GM12878 (cell line): ENCODE data around the gene FAF1. TPM values are rescaled to one million over a fixed set of nuclear protein-coding genes. Genes with fewer than 3 reads are reported as not detected.
A peak's percentile ranks its signal among the peaks of the same experiment; 100 is the strongest.

ENCODE experiments used
- ATAC-seq: fragments of 200-7000 bp; cut with Tn5 transposase; 3 replicates; pipeline ENCODE4 v1.9.1; 2020; ENCODE audit warnings: mild to moderate bottlenecking, moderate library complexity
- BruUV-seq: library from RNA; stranded (reverse); fragments of 400-500 nt; replicated peaks from 2 replicates; lab custom pipeline; 2021; lab: Mats Ljungman, UMichigan
- CTCF ChIA-PET: fragments of 300-600 bp; sonication (Branson Sonifier 250); formaldehyde crosslinking; extraction: SDS; loops from one replicate; lab custom pipeline; 2021; ENCODE audit warnings: inconsistent platforms; lab: Yijun Ruan, JAX
- POLR2A ChIA-PET: fragments of 350-600 bp; formaldehyde crosslinking; extraction: SDS; loops from one replicate; lab custom pipeline; 2021; ENCODE audit warnings: inconsistent platforms; lab: Charles Lee
- RAD21 ChIA-PET: fragments of 300-600 bp; sonication (Branson Sonifier 250); formaldehyde crosslinking; loops from one replicate; lab custom pipeline; 2023; ENCODE audit warnings: antibody characterized with exemption; ENCODE audit not compliant: unreplicated experiment; lab: Charles Lee
- SMC1A ChIA-PET: fragments of 300-600 bp; sonication (Branson Sonifier 250); formaldehyde crosslinking; loops from one replicate; lab custom pipeline; 2023; ENCODE audit not compliant: unreplicated experiment, uncharacterized antibody; lab: Charles Lee
- DNase-seq: peaks from one replicate; pipeline ENCODE4 v3.0.0-alpha.2; 2011; ENCODE audit warnings: low read depth, low spot score
- FAIRE-seq: peaks from 3 replicates; lab custom pipeline; 2011; peaks lifted over from hg19 to GRCh38; lab: Jason Lieb, UNC
- H2AFZ ChIP-seq: 2 replicates; pipeline ENCODE4 v1.6.0; 2011; ENCODE audit warnings: low read depth, low read length, control low read depth; ENCODE audit not compliant: control insufficient read depth
- H3K27ac ChIP-seq: 2 replicates; pipeline ENCODE4 v1.5.1; 2011; ENCODE audit warnings: control low read depth; ENCODE audit not compliant: control insufficient read depth, insufficient read depth
- H3K27me3 ChIP-seq, 2 experiments: replicated peaks in 1 of 2; 2 replicates each; pipeline versions ENCODE4 v1.6.0 to v1.6.1; 2011; ENCODE audit warnings: low read length in 1 of 2; ENCODE audit not compliant: control insufficient read depth in 2 of 2, insufficient read depth in 2 of 2
- H3K36me3 ChIP-seq, 2 experiments: 2 replicates each; pipeline ENCODE4 v1.5.1; 2011; ENCODE audit warnings: low read length in 1 of 2; ENCODE audit not compliant: control insufficient read depth in 2 of 2, insufficient read depth in 2 of 2
- H3K4me1 ChIP-seq: 2 replicates; pipeline ENCODE4 v1.6.1; 2011; ENCODE audit warnings: mild to moderate bottlenecking, low read length, moderate library complexity, mixed read lengths; ENCODE audit not compliant: control insufficient read depth, insufficient read depth
- H3K4me2 ChIP-seq: 2 replicates; pipeline ENCODE4 v1.6.0; 2011; ENCODE audit warnings: control low read depth; ENCODE audit not compliant: control insufficient read depth, insufficient read depth
- H3K4me3 ChIP-seq: fragments of 200-600 bp; sonication (generic); 2 replicates; pipeline ENCODE4 v1.5.1; 2016
- H3K79me2 ChIP-seq: 2 replicates; pipeline ENCODE4 v1.6.0; 2011; ENCODE audit warnings: low read length; ENCODE audit not compliant: control insufficient read depth, insufficient read depth
- H3K9ac ChIP-seq: 2 replicates; pipeline ENCODE4 v1.8.0; 2011; ENCODE audit warnings: low read length, control low read depth, mixed read lengths; ENCODE audit not compliant: control insufficient read depth, insufficient read depth
- H3K9me3 ChIP-seq: replicated peaks from 3 replicates; pipeline ENCODE4 v1.5.1; 2011; ENCODE audit warnings: mild to moderate bottlenecking, low read length; ENCODE audit not compliant: control insufficient read depth, insufficient read depth
- H4K20me1 ChIP-seq: 2 replicates; pipeline ENCODE4 v1.6.0; 2011; ENCODE audit not compliant: control insufficient read depth, insufficient read depth
- CBX5 ChIP-seq: sonication (generic); IDR thresholded peaks from 2 replicates; pipeline ENCODE4 v1.6.1; 2016; ENCODE audit warnings: low read depth, moderate library complexity, mild to moderate bottlenecking, inconsistent platforms
- GABPA ChIP-seq: IDR thresholded peaks from 2 replicates; pipeline ENCODE4 v1.6.1; 2014; ENCODE audit warnings: antibody characterized with exemption, low read depth, mild to moderate bottlenecking, inconsistent platforms
- HDAC6 ChIP-seq: fragments of 200-600 bp; sonication (generic); IDR thresholded peaks from one replicate; pipeline ENCODE4 v1.8.0; 2017; ENCODE audit warnings: antibody characterized with exemption; ENCODE audit not compliant: unreplicated experiment
- ZBTB4 ChIP-seq: fragments of 450-650 bp; formaldehyde crosslinking; IDR thresholded peaks from 2 replicates; pipeline ENCODE4 v1.4.0; 2022; ENCODE audit warnings: mild to moderate bottlenecking, moderate library complexity
- ZNF622 ChIP-seq: fragments of 450-650 bp; IDR thresholded peaks from 2 replicates; pipeline ENCODE4 v1.6.1; 2017; ENCODE audit warnings: mild to moderate bottlenecking, inconsistent platforms
- WGBS: methylation state at CpG from one replicate; pipeline ENCODE4 v1.1.6; 2016; ENCODE audit warnings: low lambda C conversion rate; ENCODE audit not compliant: insufficient replicate concordance, insufficient coverage; ENCODE audit errors: missing lambda C conversion rate; 5-methylcytosine and 5-hydroxymethylcytosine counted together
- in situ Hi-C: fragments of 300-500 bp; cut with MboI; formaldehyde crosslinking; loops from 9 replicates; pipeline ENCODE4 v1.14.3; 2018; ENCODE audit warnings: mixed read lengths
- intact Hi-C: fragments of 100-400 bp; cut with micrococcal nuclease; formaldehyde crosslinking; loops from one replicate; pipeline ENCODE4 v1.14.2; 2022; ENCODE audit not compliant: unreplicated experiment
- polyA plus RNA-seq, 11 experiments: library from polyadenylated mRNA; depleted of rRNA in 4 of 11; unstranded in 6 of 11; stranded (reverse) in 5 of 11; fragments of >200 nt; fragmentation: Nextera tagmentation in 4 of 11; fragmentation: Illumina TruSeq in 1 of 11; extraction: Ambion mirVana in 4 of 11; extraction: Trizol in 1 of 11; gene quantifications; 1 replicate in 1 of 11; 2 replicates in 10 of 11; pipeline versions ENCODE4 v1.2.1 to v1.2.3, GENCODE V29; 2011 to 2016; ENCODE audit warnings: inconsistent platforms in 2 of 11, missing spikeins in 2 of 11, low read depth in 1 of 11
- total RNA-seq, 4 experiments: library from RNA; depleted of rRNA in 3 of 4; stranded (reverse); fragments of >200 nt in 3 of 4; fragmentation: Illumina TruSeq in 1 of 4; extraction: Trizol in 1 of 4; gene quantifications; 2 replicates each; pipeline versions ENCODE4 v1.2.1 to v1.2.3, GENCODE V29; 2013 to 2021

FAF1 gene
- total and polyA plus RNA-seq, 10 of the 15 experiments (the other 5 are each of a cell fraction or from before 2014, with no cell fraction given): 8.6 to 54.5 (median 23.7) TPM

DNA sequence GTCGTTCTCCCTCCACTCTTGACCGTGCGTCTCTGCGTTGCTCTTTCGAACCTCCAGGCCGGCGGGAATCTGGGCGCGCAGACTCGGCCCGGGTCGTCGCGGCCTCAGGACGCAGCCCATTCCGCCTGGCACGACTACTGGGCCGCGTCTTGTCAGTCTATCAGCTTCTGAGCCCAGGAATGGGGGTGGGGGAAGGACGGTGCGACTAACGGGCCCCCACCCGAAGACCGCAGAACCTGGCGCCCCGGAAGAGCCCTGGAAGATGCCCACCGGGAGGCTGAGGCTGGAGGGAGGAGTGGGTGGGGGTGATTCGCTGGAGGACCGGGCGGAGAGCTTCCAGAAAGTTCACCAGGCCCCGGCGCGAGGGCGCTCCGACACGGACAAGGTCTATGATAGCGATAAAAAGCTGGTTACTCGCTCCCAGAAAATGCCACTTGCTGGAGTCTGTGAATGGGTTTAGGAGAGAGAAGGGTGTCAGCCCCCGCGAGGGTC is 535.1 kb downstream of the FAF1 start:
- ChIA-PET CTCF (interaction anchor here (1.2 kb wide), 1 partner anchor 11 kb away, joined by 3 read pairs; no protein-coding TSS in a partner anchor), POLR2A (no interaction called here), RAD21 (no interaction called here), SMC1A (interaction anchor here (1.0 kb wide), 1 partner anchor 9 kb away, joined by 3 read pairs; no protein-coding TSS in a partner anchor)
- FAIRE-seq: no peak
- H3K9ac ChIP-seq: no peak overlapping the region
- H3K36me3 ChIP-seq: no peaks in the 10 kb centered on the region
- H3K9me3 ChIP-seq: no peaks in the 10 kb centered on the region; the same call in 1 of the 3 replicates
- H3K79me2 ChIP-seq: no peaks in the 10 kb centered on the region
- peaks cover 26 to 41% of the 10 kb centered on the region in 2 experiments for H3K27me3 ChIP-seq
- no peak for TF ChIP-seq HDAC6
- H3K4me1 ChIP-seq: no peaks in the 10 kb centered on the region
- DNase-seq: no peak
- no peak for ATAC-seq
- in situ Hi-C loops (no loop called here), intact Hi-C loops (no loop called here)
- BruUV-seq: no TSS peak
- H2AFZ ChIP-seq: no peak overlapping the region
- 65% methylated on average over 39 of the region's 40 CpGs for WGBS
- H4K20me1 ChIP-seq: no peaks in the 10 kb centered on the region
- peak overlapping the region; percentile 67; the same call in 1 of the 2 replicates for H3K4me3 ChIP-seq
- peak overlapping the region; percentile 76; the same call in 1 of the 2 replicates for H3K4me2 ChIP-seq
- no peak overlapping the region for H3K27ac ChIP-seq

- Histone ChIP-seq H3K27me3 (peaks cover 27 to 44% of the 10 kb centered on the region in 2 experiments), H3K36me3 (no peaks in the 10 kb centered on the region), H3K27ac (no peak overlapping the region), H3K79me2 (no peaks in the 10 kb centered on the region), H3K4me3 (peak overlapping the region; percentile 67), H3K4me1 (no peaks in the 10 kb centered on the region), H3K9me3 (no peaks in the 10 kb centered on the region; the same call in 1 of the 3 replicates), H3K9ac (no peak overlapping the region), H4K20me1 (no peaks in the 10 kb centered on the region), H2AFZ (peak overlapping the region; percentile 16; the same call in 1 of the 2 replicates), H3K4me2 (peak overlapping the region; percentile 76)
- intact Hi-C loops (no loop called here), in situ Hi-C loops (no loop called here)
- FAIRE-seq (no peak), ATAC-seq (0 out of 3 replicates have a peak, but pooled peaks have one; percentile 20), DNase-seq (no peak)
- CTCF ChIA-PET: interaction anchor here (1.2 kb wide), 1 partner anchor 10 kb away, joined by 3 read pairs; no protein-coding TSS in a partner anchor
- TF ChIP-seq ZBTB4 (CRISPR knock-in tag) (no peak), GABPA (no peak), ZNF622 (no peak), CBX5 (no peak)
- SMC1A ChIA-PET: interaction anchor here (0.7 to 0.8 kb wide), 2 partner anchors 51 to 56 kb away, joined by 3 to 6 read pairs; no protein-coding TSS in a partner anchor
- 33% methylated on average over 34 of the region's 35 CpGs for WGBS
- RAD21 ChIA-PET: no interaction called here
- no TSS peak for BruUV-seq
- POLR2A ChIA-PET: no interaction called here
Observed at GRCh38 chr1:50424045-50424883, 535.8 kb downstream of the FAF1 start.
